ENCODE data around the gene APBB1IP.
A peak's percentile ranks its signal among the peaks of the same experiment; 100 is the strongest.
"Not testable (repeated sequence)": the region's sequence is repeated elsewhere in the genome, so short reads cannot be mapped to it uniquely, and the experiment has no call there.

The APBB1IP gene

DNA sequence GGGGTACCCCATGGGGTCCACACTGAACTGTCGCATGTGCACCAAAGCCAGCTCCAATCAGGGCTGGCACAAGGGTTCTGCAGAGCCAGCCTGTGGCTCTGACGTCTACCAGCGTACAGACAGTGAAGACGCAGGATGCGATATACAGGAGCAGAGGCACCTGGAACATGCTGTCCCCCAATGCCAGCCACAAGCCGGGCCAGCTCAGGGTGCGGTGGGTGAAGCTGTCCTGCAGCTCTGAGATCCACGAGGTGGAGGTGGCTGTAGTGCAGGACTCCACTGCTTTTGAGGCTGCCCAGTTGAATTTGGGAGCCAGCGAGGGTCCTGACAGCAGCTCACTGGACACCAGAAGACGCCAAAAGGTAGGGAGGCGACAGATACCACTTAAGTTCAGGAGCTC, 148.1 kb downstream of the APBB1IP start:
- H3K27ac ChIP-seq = no peak overlapping the region
- TF ChIP-seq ZFX (IDR thresholded peaks at IDR 0.05; ENCODE audit: borderline replicate concordance) = no peak
- TF ChIP-seq, protein P1, sequence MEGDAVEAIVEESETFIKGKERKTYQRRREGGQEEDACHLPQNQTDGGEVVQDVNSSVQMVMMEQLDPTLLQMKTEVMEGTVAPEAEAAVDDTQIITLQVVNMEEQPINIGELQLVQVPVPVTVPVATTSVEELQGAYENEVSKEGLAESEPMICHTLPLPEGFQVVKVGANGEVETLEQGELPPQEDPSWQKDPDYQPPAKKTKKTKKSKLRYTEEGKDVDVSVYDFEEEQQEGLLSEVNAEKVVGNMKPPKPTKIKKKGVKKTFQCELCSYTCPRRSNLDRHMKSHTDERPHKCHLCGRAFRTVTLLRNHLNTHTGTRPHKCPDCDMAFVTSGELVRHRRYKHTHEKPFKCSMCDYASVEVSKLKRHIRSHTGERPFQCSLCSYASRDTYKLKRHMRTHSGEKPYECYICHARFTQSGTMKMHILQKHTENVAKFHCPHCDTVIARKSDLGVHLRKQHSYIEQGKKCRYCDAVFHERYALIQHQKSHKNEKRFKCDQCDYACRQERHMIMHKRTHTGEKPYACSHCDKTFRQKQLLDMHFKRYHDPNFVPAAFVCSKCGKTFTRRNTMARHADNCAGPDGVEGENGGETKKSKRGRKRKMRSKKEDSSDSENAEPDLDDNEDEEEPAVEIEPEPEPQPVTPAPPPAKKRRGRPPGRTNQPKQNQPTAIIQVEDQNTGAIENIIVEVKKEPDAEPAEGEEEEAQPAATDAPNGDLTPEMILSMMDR (IDR thresholded peaks at IDR 0.05) = no peak

DNA sequence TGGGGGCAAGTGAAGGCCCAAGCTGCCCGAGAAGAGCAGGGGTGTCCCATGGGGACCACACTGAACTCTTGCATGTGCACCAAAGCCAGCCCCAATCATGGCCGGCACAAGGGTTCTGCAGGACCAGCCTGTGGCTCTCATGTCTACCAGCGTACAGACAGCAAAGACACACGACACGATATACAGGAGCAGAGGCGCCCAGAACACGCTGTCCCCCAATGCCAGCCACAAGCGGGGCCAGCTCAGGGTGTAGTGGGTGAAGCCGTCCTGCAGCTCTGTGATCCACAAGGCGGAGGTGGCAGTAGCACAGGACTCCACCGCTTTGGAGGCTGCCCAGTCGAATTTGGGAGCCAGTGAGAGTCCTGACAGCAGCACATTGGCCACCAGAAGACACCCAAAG, 150.5 kb downstream of the APBB1IP start:
- TF ChIP-seq, protein P1 (IDR thresholded peaks at IDR 0.05) = no peak
- TF ChIP-seq ZFX (IDR thresholded peaks at IDR 0.05; ENCODE audit: borderline replicate concordance) = no peak
- H3K27ac ChIP-seq = no peak overlapping the region

- not testable (repeated sequence) for H3K27ac ChIP-seq
Measured at GRCh38 chr10:26589813-26590212, 151.7 kb downstream of the APBB1IP start.

- no peak overlapping the region for H3K27ac ChIP-seq
- TF ChIP-seq, protein P1 (IDR thresholded peaks at IDR 0.05) = no peak
Measured at GRCh38 chr10:26593896-26594295, 155.8 kb downstream of the APBB1IP start.

DNA sequence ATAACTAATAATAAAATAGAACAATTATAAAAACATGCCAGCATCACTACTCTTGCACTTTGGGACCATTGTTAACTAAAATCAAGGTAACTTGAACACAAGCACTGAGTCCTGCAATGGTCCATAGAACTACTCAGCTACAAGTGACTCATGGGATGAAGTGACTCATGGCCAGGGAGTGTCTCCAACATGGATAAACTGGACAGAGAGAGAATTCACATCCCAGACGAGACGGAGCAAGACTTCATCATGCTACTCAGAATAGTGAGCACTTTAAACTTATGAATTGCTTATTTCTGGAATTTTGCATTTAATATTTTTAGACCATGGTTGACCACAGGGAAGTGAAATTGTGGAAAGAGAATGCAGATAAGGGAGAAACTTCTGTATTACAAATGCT, 165.1 kb downstream of the APBB1IP start:
- not testable (repeated sequence) for H3K27ac ChIP-seq

- not testable (repeated sequence) for H3K27ac ChIP-seq
Measured at GRCh38 chr10:26604320-26605093, 166.4 kb downstream of the APBB1IP start.

GRCh38 chr10:26606389-26606877, 168.3 kb downstream of the APBB1IP start:
- not testable (repeated sequence) for H3K27ac ChIP-seq
- TF ChIP-seq, protein P1 (IDR thresholded peaks at IDR 0.05) = peak; percentile 83

DNA sequence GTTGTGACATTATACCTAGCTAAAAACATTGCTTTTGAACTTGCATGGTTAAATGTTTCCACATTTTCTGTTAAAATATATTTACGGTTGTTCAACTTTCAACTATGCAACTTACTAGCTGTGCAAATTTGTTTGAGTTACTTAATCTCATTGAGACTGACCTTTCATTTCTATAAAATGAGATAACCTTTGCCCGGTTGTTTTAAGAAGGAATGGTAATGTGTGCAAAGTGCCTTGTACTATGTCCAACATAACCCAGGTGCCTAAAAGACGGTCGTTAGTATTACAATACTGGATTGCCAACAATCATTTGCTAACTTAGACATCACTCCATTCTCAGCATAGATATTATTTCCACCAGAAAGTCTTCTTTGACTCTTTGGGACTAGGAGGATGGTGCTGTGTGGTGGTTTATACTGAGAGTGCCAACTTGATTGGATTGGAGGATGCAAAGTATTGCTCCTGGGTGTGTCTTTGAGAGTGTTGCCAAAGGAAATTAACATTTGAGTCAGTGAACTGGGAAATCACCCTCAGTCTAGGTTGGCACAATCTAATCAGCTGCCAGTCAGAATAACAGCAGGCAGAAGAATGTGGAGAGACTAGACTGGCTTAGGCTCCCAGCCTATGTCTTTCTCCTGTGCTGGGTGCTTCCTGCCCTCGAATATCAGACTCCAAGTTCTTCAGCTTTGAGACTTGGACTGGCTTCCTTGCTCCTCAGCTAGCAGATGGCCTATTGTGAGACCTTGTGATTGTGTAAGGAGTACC, 174.2 kb downstream of the APBB1IP start:
- no peak overlapping the region for H3K27ac ChIP-seq
- no peak for TF ChIP-seq ZFX (IDR thresholded peaks at IDR 0.05; ENCODE audit: borderline replicate concordance)
- TF ChIP-seq, protein P1 (IDR thresholded peaks at IDR 0.05) = no peak

Data from 22Rv1 (cell line).